Measurements from ENCODE around the gene TFR2. TPM values are rescaled to one million over a fixed set of nuclear protein-coding genes. Genes with fewer than 3 reads are reported as not detected.

Gene TFR2
- total and polyA plus RNA-seq, 4 donors: 0.45 to 2.1 TPM; not detected in 2

- intact Hi-C loops (cut with DNase I): no loop called here
- Histone ChIP-seq H3K36me3 (ENCODE audit: control insufficient read depth in 1 of 2, insufficient read depth in 2 of 2, low read length in 1 of 2) (no peaks in the 10 kb centered on the region), H3K4me3 (ENCODE audit: low read length in 2 of 2) (peak overlapping the region; percentile 51 to 89), H3K27ac (ENCODE audit: low read depth in 1 of 2, low read length in 2 of 2) (peak overlapping the region in 1 of 2 donors; percentile 85), H3K9me3 (ENCODE audit: control insufficient read depth, low read length) (no peaks in the 10 kb centered on the region), H3K4me1 (ENCODE audit: control insufficient read depth in 1 of 2, insufficient read depth in 2 of 2, low read length in 2 of 2) (no peaks in the 10 kb centered on the region), H3K27me3 (ENCODE audit: control insufficient read depth in 1 of 2, insufficient read depth in 2 of 2, low read length in 1 of 2) (no peaks in the 10 kb centered on the region)
- DNase-seq (peak; percentile 87 to 93), ATAC-seq (ENCODE audit: low FRiP score) (peak; percentile 82)
- 1% methylated on average over 53 to 70 of the region's 70 CpGs for WGBS, 2 donors
Measured at GRCh38 chr7:100604028-100604975, 37.0 kb downstream of the TFR2 start.

DNA sequence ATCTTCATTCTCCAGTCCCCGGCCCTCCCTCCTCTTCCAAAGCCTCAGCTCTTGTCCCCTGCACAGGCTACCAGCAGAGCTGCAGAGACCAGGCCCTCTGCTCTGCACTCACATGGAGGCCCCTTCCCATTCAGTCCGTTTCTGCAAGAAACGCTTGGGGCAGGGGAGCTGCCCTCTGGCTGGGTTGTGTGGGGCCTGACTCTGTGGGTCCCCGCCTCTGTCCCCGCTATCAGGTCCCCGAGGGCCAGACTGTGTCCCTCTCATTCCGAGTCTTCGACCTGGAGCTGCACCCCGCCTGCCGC, 37.7 kb downstream of the TFR2 start:
- Histone ChIP-seq H3K9me3 (ENCODE audit: control insufficient read depth, low read length) (no peaks in the 10 kb centered on the region), H3K27me3 (ENCODE audit: control insufficient read depth in 1 of 2, insufficient read depth in 2 of 2, low read length in 1 of 2) (no peaks in the 10 kb centered on the region), H3K4me1 (ENCODE audit: control insufficient read depth in 1 of 2, insufficient read depth in 2 of 2, low read length in 2 of 2) (no peaks in the 10 kb centered on the region), H3K36me3 (ENCODE audit: control insufficient read depth in 1 of 2, insufficient read depth in 2 of 2, low read length in 1 of 2) (no peaks in the 10 kb centered on the region), H3K27ac (ENCODE audit: low read depth in 1 of 2, low read length in 2 of 2) (peak overlapping the region in 1 of 2 donors; percentile 85), H3K4me3 (ENCODE audit: low read length in 2 of 2) (peak overlapping the region; percentile 0 to 51)
- ATAC-seq (ENCODE audit: low FRiP score) (no peak), DNase-seq (no peak)
- 7 to 8% methylated on average over 10 of the region's 10 CpGs for WGBS, 2 donors
- intact Hi-C loops (cut with DNase I): no loop called here

DNA sequence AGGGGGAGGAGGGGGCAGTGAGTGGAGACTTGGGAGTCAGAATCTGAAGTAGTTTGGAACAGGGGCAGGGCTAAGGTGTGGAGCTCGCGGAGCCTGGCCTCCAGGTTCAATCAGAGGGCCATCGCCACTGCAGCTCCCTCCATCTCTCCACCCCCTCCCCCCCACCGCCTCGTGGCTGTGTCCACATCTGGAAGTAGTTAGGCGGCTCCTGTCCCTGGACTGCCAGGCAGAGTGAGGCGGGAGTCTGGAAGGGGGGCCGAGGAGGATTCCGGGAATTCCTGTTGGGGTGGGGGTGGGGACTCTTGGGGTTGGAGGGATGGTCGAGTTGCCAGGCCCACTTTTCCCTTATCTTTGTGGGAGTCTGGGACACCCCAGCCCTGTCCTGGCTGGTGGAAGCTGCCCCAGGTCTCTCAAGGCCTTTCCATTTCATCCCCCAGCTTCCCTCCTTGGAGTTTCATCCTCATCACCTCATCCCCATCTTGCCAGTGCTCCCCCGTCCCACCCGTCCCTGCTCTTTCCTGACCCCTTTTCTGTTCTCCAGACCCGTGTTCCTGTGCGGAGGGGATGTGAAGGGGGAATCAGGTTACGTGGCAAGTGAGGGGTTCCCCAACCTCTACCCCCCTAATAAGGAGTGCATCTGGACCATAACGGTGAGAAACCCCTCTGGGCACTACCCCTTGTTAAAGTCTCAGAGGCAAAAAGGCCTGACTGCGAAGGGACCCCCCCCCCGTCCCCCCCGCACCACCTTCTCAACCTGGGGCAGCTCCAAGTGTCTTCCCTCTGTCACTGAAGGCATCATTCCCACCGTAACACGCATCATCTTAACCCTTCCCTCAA, 38.2 kb downstream of the TFR2 start:
- no peaks in the 10 kb centered on the region for H3K9me3 ChIP-seq (ENCODE audit: control insufficient read depth, low read length)
- DNase-seq (peak; percentile 87 to 90), ATAC-seq (ENCODE audit: low FRiP score) (peak; percentile 74)
- peak overlapping the region in 1 of 2 donors; percentile 85 for H3K27ac ChIP-seq (ENCODE audit: low read depth in 1 of 2, low read length in 2 of 2)
- intact Hi-C loops (cut with DNase I): no loop called here
- peak overlapping the region in 1 of 2 donors; percentile 51 for H3K4me3 ChIP-seq (ENCODE audit: low read length in 2 of 2)
- H3K4me1 ChIP-seq (ENCODE audit: control insufficient read depth in 1 of 2, insufficient read depth in 2 of 2, low read length in 2 of 2): no peaks in the 10 kb centered on the region
- no peaks in the 10 kb centered on the region for H3K36me3 ChIP-seq (ENCODE audit: control insufficient read depth in 1 of 2, insufficient read depth in 2 of 2, low read length in 1 of 2)
- WGBS, 2 donors: 21 to 23% methylated on average over 21 of the region's 21 CpGs
- no peaks in the 10 kb centered on the region for H3K27me3 ChIP-seq (ENCODE audit: control insufficient read depth in 1 of 2, insufficient read depth in 2 of 2, low read length in 1 of 2)

DNA sequence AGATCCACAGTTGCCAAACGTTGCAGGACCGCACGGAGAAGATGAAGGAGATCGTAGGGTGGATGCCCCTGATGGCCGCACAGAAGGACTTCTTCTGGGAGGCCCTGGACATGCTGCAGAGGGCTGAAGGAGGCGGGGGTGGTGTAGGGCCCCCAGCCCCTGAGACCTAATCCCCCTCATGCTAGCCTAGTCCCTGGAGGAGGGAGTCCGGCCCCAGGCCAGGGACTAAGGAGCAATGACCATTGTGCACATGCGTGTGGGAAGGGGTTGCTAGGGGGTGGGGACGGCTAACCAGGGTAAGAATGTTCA, 40.7 kb downstream of the TFR2 start:
- DNase-seq (no peak), ATAC-seq (ENCODE audit: low FRiP score) (no peak)
- H3K27me3 ChIP-seq (ENCODE audit: control insufficient read depth in 1 of 2, insufficient read depth in 2 of 2, low read length in 1 of 2): no peaks in the 10 kb centered on the region
- H3K36me3 ChIP-seq (ENCODE audit: control insufficient read depth in 1 of 2, insufficient read depth in 2 of 2, low read length in 1 of 2): no peaks in the 10 kb centered on the region
- no peak overlapping the region for H3K4me3 ChIP-seq (ENCODE audit: low read length in 2 of 2)
- WGBS, 2 donors: 73 to 77% methylated on average over 9 of the region's 9 CpGs
- no peak overlapping the region for H3K27ac ChIP-seq (ENCODE audit: low read depth in 1 of 2, low read length in 2 of 2)
- no peaks in the 10 kb centered on the region for H3K9me3 ChIP-seq (ENCODE audit: control insufficient read depth, low read length)
- intact Hi-C loops (cut with DNase I): no loop called here
- H3K4me1 ChIP-seq (ENCODE audit: control insufficient read depth in 1 of 2, insufficient read depth in 2 of 2, low read length in 2 of 2): no peaks in the 10 kb centered on the region

GRCh38 chr7:100599911-100600729, 41.2 kb downstream of the TFR2 start:
- intact Hi-C loops (cut with DNase I): no loop called here
- Histone ChIP-seq H3K4me1 (ENCODE audit: control insufficient read depth in 1 of 2, insufficient read depth in 2 of 2, low read length in 2 of 2) (no peaks in the 10 kb centered on the region), H3K4me3 (ENCODE audit: low read length in 2 of 2) (no peak overlapping the region), H3K27ac (ENCODE audit: low read depth in 1 of 2, low read length in 2 of 2) (no peak overlapping the region), H3K36me3 (ENCODE audit: control insufficient read depth in 1 of 2, insufficient read depth in 2 of 2, low read length in 1 of 2) (no peaks in the 10 kb centered on the region), H3K9me3 (ENCODE audit: control insufficient read depth, low read length) (no peaks in the 10 kb centered on the region), H3K27me3 (ENCODE audit: control insufficient read depth in 1 of 2, insufficient read depth in 2 of 2, low read length in 1 of 2) (no peaks in the 10 kb centered on the region)
- no peak for DNase-seq
- ATAC-seq (ENCODE audit: low FRiP score): no peak
- 57 to 58% methylated on average over 18 of the region's 18 CpGs for WGBS, 2 donors

DNA sequence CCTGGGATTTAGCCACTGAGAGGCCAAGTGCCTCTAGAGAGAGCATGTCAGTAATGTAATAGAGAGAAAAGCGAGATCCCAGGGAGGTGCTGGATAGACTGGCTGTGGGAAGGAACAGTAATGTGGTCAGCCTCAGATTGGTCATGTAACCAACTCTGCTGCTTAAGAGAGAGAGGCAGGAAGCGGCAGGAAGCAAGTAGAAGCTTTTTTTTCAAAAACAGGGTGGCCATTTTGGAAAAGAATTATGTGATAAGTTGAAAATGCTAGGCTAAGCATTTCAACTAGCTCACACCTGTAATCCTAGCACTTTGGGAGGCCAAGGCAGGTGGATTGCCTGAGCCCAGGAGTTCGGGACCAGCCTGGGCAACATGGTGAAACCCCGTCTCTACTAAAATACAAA, 42.9 kb downstream of the TFR2 start:
- ATAC-seq (ENCODE audit: low FRiP score): no peak
- intact Hi-C loops (cut with DNase I): no loop called here
- no peaks in the 10 kb centered on the region for H3K4me1 ChIP-seq (ENCODE audit: control insufficient read depth in 1 of 2, insufficient read depth in 2 of 2, low read length in 2 of 2)
- no peaks in the 10 kb centered on the region for H3K36me3 ChIP-seq (ENCODE audit: control insufficient read depth in 1 of 2, insufficient read depth in 2 of 2, low read length in 1 of 2)
- no peaks in the 10 kb centered on the region for H3K9me3 ChIP-seq (ENCODE audit: control insufficient read depth, low read length)
- no peaks in the 10 kb centered on the region for H3K27me3 ChIP-seq (ENCODE audit: control insufficient read depth in 1 of 2, insufficient read depth in 2 of 2, low read length in 1 of 2)
- no peak for DNase-seq
- H3K27ac ChIP-seq (ENCODE audit: low read depth in 1 of 2, low read length in 2 of 2): no peak overlapping the region
- 88 to 90% methylated on average over 4 of the region's 4 CpGs for whole genome bisulfite sequencing, 2 donors
- no peak overlapping the region for H3K4me3 ChIP-seq (ENCODE audit: low read length in 2 of 2)

DNA sequence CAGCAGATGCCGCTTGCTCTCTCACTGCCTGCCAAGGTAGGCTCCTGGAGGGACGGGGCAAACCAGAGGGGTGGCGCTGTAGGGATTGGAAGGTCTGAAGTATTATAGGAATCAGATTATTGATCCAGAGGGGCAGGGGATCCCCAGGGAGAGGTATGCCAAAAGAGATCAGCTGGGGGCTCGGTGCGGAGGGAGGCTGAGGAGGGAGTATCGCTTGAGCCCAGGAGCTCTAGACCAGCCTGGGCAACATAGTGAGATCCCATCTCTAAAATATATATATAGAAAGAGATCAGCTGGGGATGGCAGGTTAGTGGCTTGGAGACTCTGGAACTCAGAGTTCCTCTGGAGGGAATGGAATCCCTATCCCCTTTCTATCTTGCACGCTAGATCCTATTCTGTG, 46.2 kb downstream of the TFR2 start:
- ATAC-seq (ENCODE audit: low FRiP score) (no peak), DNase-seq (no peak)
- H3K27me3 ChIP-seq (ENCODE audit: control insufficient read depth in 1 of 2, insufficient read depth in 2 of 2, low read length in 1 of 2): no peaks in the 10 kb centered on the region
- no peak overlapping the region for H3K4me3 ChIP-seq (ENCODE audit: low read length in 2 of 2)
- H3K27ac ChIP-seq (ENCODE audit: low read depth in 1 of 2, low read length in 2 of 2): no peak overlapping the region
- H3K4me1 ChIP-seq (ENCODE audit: control insufficient read depth in 1 of 2, insufficient read depth in 2 of 2, low read length in 2 of 2): no peaks in the 10 kb centered on the region
- no peaks in the 10 kb centered on the region for H3K9me3 ChIP-seq (ENCODE audit: control insufficient read depth, low read length)
- WGBS, 2 donors: 96 to 97% methylated on average over 7 of the region's 7 CpGs
- H3K36me3 ChIP-seq (ENCODE audit: control insufficient read depth in 1 of 2, insufficient read depth in 2 of 2, low read length in 1 of 2): no peaks in the 10 kb centered on the region
- intact Hi-C loops (cut with DNase I): no loop called here

GRCh38 chr7:100591596-100591995, 49.8 kb downstream of the TFR2 start:
- WGBS, 2 donors: 96 to 98% methylated on average over 17 of the region's 17 CpGs
- Histone ChIP-seq H3K4me1 (ENCODE audit: control insufficient read depth in 1 of 2, insufficient read depth in 2 of 2, low read length in 2 of 2) (no peaks in the 10 kb centered on the region), H3K36me3 (ENCODE audit: control insufficient read depth in 1 of 2, insufficient read depth in 2 of 2, low read length in 1 of 2) (no peaks in the 10 kb centered on the region), H3K4me3 (ENCODE audit: low read length in 2 of 2) (no peak overlapping the region), H3K27ac (ENCODE audit: low read depth in 1 of 2, low read length in 2 of 2) (no peak overlapping the region), H3K9me3 (ENCODE audit: control insufficient read depth, low read length) (no peaks in the 10 kb centered on the region), H3K27me3 (ENCODE audit: control insufficient read depth in 1 of 2, insufficient read depth in 2 of 2, low read length in 1 of 2) (no peaks in the 10 kb centered on the region)
- intact Hi-C loops (cut with DNase I): no loop called here
- ATAC-seq (ENCODE audit: low FRiP score) (no peak), DNase-seq (no peak)
